ENCODE results near the gene SDHC. TPM values are rescaled to one million over a fixed set of nuclear protein-coding genes. Genes with fewer than 3 reads are reported as not detected.

Gene SDHC
- polyA plus RNA-seq, 3 donors, result 208 to 350 (median 323) TPM

DNA sequence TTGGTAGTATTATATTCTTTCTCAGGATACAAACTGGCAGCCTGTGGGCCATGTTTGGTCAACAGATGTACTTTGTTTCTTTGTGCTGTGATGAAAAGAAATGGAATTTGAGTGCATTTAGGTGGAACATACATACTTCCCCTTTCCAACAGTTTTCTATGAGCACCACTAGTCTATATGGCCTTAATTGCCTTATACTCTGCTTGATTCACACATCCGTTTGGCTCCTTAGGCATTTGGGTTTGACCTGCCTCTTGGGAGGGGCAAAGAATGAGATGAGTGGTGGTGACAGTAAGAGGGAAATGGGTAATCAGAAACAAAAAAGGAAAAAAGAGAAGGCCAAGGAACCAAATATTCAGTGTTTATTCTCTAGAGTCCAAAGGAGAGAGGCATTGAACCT, 36.5 kb downstream of the SDHC start:
- H3K36me3 Mint-ChIP-seq, result peaks cover 31 to 40% of the 10 kb centered on the region in 2 donors
- Histone ChIP-seq H3K79me2 (ENCODE audit: insufficient read depth, low read length) (no peaks in the 10 kb centered on the region), H2AFZ (ENCODE audit: insufficient read depth, low read depth, low read length, poor library complexity, severe bottlenecking) (no peak overlapping the region), H3K9me3 (replicated peaks in 1 of 2; ENCODE audit: control insufficient read depth in 1 of 2, insufficient read depth in 1 of 2, low read length in 2 of 2) (no peaks in the 10 kb centered on the region), H4K20me1 (ENCODE audit: insufficient read depth, low read length) (peaks cover 16% of the 10 kb centered on the region), H3K27ac (ENCODE audit: low read depth in 1 of 2, low read length in 2 of 2) (peak overlapping the region in 1 of 2 donors; percentile 56), H3K9ac (ENCODE audit: insufficient read depth, low read length, poor library complexity, severe bottlenecking) (no peak overlapping the region), H3K4me1 (ENCODE audit: control insufficient read depth in 1 of 2, insufficient read depth in 2 of 2, low read length in 2 of 2) (peaks cover 9 to 13% of the 10 kb centered on the region in 2 donors), H3K4me2 (replicated peaks; ENCODE audit: extremely low read depth, low read length, poor library complexity, severe bottlenecking) (no peak overlapping the region), H3K4me3 (replicated peaks in 1 of 3; ENCODE audit: low read depth in 2 of 3, low read length in 3 of 3) (no peak overlapping the region), H3K27me3 (ENCODE audit: control insufficient read depth in 2 of 2, insufficient read depth in 2 of 2, low read length in 2 of 2) (no peaks in the 10 kb centered on the region), H3K36me3 (replicated peaks in 1 of 2; ENCODE audit: control insufficient read depth in 1 of 2, insufficient read depth in 2 of 2, low read length in 2 of 2) (peaks cover 17 to 52% of the 10 kb centered on the region in 2 donors)
- peak overlapping the region; percentile 30 to 84 (median 47) for H3K27ac Mint-ChIP-seq
- intact Hi-C loops (cut with micrococcal nuclease), result no loop called here
- peaks cover 17% of the 10 kb centered on the region for H3K4me1 Mint-ChIP-seq
- H3K4me3 Mint-ChIP-seq, result no peak overlapping the region
- no peaks in the 10 kb centered on the region for H3K9me3 Mint-ChIP-seq
- TF ChIP-seq, protein P1, sequence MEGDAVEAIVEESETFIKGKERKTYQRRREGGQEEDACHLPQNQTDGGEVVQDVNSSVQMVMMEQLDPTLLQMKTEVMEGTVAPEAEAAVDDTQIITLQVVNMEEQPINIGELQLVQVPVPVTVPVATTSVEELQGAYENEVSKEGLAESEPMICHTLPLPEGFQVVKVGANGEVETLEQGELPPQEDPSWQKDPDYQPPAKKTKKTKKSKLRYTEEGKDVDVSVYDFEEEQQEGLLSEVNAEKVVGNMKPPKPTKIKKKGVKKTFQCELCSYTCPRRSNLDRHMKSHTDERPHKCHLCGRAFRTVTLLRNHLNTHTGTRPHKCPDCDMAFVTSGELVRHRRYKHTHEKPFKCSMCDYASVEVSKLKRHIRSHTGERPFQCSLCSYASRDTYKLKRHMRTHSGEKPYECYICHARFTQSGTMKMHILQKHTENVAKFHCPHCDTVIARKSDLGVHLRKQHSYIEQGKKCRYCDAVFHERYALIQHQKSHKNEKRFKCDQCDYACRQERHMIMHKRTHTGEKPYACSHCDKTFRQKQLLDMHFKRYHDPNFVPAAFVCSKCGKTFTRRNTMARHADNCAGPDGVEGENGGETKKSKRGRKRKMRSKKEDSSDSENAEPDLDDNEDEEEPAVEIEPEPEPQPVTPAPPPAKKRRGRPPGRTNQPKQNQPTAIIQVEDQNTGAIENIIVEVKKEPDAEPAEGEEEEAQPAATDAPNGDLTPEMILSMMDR (IDR thresholded peaks at IDR 0.05), result no peak
- no CpG with 5 or more reads among the region's 1 CpG for WGBS (ENCODE audit: insufficient coverage)
- no peaks in the 10 kb centered on the region for H3K27me3 Mint-ChIP-seq (ENCODE audit: low read depth in 3 of 3)
- DNase-seq, result peak; percentile 13 to 30 (median 20)

GRCh38 chr1:161351482-161351881, 37.3 kb downstream of the SDHC start:
- Histone ChIP-seq H3K4me2 (replicated peaks; ENCODE audit: extremely low read depth, low read length, poor library complexity, severe bottlenecking) (no peak overlapping the region), H3K4me1 (ENCODE audit: control insufficient read depth in 1 of 2, insufficient read depth in 2 of 2, low read length in 2 of 2) (peaks cover 9 to 13% of the 10 kb centered on the region in 2 donors), H3K27me3 (ENCODE audit: control insufficient read depth in 2 of 2, insufficient read depth in 2 of 2, low read length in 2 of 2) (no peaks in the 10 kb centered on the region), H3K36me3 (replicated peaks in 1 of 2; ENCODE audit: control insufficient read depth in 1 of 2, insufficient read depth in 2 of 2, low read length in 2 of 2) (peaks cover 12 to 51% of the 10 kb centered on the region in 2 donors), H3K79me2 (ENCODE audit: insufficient read depth, low read length) (no peaks in the 10 kb centered on the region), H3K27ac (ENCODE audit: low read depth in 1 of 2, low read length in 2 of 2) (peak overlapping the region in 1 of 2 donors; percentile 65), H2AFZ (ENCODE audit: insufficient read depth, low read depth, low read length, poor library complexity, severe bottlenecking) (no peak overlapping the region), H3K9ac (ENCODE audit: insufficient read depth, low read length, poor library complexity, severe bottlenecking) (no peak overlapping the region), H3K4me3 (replicated peaks in 1 of 3; ENCODE audit: low read depth in 2 of 3, low read length in 3 of 3) (no peak overlapping the region), H4K20me1 (ENCODE audit: insufficient read depth, low read length) (peaks cover 16% of the 10 kb centered on the region), H3K9me3 (replicated peaks in 1 of 2; ENCODE audit: control insufficient read depth in 1 of 2, insufficient read depth in 1 of 2, low read length in 2 of 2) (no peaks in the 10 kb centered on the region)
- Mint-ChIP-seq H3K9me3 (no peaks in the 10 kb centered on the region), H3K27ac (peak overlapping the region in 2 of 7 donors; percentile 54 to 74), H3K27me3 (ENCODE audit: low read depth in 3 of 3) (no peaks in the 10 kb centered on the region), H3K4me1 (peaks cover 17% of the 10 kb centered on the region), H3K36me3 (peaks cover 36 to 40% of the 10 kb centered on the region in 2 donors), H3K4me3 (no peak overlapping the region)
- no CpG with 5 or more reads among the region's 1 CpG for WGBS (ENCODE audit: insufficient coverage)
- DNase-seq, result peak; percentile 37 to 47 (median 43)
- TF ChIP-seq, protein P1 (IDR thresholded peaks at IDR 0.05), result no peak
- intact Hi-C loops (cut with micrococcal nuclease), result no loop called here
